ENCODE results near the gene FUT1.
"Not testable (repeated sequence)": the region's sequence is repeated elsewhere in the genome, so short reads cannot be mapped to it uniquely, and the experiment has no call there.

FUT1 gene

DNA sequence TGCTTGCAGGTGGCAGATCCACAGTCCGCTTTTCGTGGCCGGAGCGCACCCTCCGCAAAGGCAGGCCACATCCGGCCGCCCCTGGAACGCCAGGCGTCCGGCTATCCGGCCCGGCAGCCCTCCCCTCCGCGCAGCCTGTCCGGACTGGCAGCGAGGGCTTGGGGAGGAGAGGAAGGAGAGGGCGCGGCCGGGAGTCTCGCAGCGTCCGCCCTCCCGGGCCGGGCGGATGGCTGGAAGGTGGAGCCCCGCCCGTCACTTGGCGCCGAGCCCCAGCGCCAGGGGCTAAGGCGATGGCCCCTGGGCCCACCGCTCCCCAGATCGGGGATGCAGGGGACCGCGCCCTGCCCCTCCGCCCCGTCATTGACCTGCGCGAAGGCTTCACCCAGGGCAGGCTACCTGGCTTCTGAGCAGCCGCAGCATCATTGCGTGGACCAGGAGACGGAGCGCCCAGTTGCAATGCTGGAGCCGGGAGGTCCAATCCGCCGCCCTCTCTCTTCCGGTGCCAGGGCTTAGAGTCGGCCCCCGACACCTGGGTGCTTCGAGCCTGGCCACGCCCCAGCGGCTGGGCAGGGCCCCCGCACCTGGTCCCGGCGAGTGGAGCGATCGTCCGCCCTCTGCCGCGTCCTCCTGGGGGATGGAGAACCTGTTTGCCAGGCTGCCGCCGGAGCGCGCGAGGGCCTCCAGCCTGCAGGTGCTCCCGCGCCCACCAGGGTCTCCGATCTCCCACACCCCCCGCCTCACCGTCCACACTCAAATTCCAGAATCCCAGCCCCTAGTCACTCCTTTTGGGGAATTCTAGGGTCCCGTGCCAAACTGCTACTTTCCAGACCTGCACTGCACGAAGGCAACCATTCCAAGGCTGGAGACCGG is at the start of gene FUT1:
TSS of gene FUT1 (minus strand) at position 146 of the 870 bp plus-strand sequence. CDS start 1,360 bp downstream, outside the sequence.
- peak; percentile 92 for DNase-seq (ENCODE audit: low spot score)

DNA sequence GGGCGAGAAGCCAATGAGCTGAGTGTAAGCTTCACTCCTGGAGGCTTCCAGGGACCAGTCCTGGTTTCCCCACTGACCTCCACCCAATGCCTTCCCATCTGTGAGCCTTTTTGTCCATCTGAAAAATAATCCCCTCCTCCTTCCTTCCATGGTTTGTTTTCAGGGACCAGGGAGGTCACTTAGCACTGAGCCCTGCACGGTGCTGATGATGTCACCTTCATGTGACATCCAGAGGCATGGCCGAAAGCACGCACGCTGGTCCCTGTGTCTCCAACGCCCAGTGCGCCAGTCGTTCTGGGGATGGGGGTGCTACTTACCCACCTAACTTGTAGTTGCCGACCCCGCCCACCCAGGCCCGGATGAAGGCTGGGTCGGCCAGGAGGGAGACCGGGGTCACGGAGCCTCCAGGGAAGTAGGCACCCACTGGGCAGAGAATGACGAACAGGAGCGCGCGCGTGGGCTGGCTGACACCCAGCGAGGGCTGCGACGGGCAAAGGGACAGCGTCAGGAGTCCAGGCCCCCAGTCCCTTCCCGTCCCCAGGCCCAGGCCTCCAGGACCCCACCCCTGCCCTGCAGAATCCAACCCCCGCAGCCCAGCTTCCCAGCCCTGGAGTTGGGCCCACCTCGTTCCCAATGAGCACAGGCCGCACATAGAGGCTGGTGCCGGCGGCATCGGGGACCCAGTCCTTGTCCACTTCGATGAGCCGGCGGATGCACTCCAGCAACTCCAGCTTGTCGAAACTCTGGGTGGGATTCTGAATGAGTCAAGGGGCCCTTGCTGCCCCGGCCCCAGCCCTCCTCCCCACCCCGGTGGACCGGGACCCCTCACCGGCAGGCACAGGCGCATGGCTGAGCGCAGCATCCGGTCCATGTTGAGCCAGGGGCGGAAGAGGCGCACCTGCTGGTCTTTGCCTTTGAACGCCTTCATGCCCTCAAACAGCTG is 47.2 kb upstream of the FUT1 start:
- peak; percentile 7 for DNase-seq (ENCODE audit: low spot score)

DNA sequence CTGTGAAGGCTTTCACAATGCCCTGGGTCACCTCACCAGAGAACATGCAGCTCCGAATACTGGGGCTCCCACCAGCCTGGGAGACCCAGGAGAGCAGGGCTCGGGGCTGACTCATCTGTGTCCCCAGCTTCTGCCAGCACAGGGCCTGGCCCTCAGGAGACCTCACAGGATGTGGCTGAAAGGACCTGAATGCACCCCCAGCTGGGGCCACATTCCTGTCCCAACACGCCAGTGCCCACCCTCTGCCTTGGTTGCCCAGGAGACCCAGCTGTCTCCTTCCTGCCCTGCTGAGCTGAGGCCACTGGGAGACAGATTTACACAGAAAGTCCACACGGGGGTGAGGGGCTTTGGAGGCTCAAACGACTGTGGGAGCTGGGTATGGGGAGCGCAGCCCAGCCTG is 46.5 kb upstream of the FUT1 start:
- DNase-seq (ENCODE audit: low spot score) = peak; percentile 49

- DNase-seq (ENCODE audit: low spot score) = no peak
Measured at GRCh38 chr19:48797103-48797502, 44.7 kb upstream of the FUT1 start.

DNA sequence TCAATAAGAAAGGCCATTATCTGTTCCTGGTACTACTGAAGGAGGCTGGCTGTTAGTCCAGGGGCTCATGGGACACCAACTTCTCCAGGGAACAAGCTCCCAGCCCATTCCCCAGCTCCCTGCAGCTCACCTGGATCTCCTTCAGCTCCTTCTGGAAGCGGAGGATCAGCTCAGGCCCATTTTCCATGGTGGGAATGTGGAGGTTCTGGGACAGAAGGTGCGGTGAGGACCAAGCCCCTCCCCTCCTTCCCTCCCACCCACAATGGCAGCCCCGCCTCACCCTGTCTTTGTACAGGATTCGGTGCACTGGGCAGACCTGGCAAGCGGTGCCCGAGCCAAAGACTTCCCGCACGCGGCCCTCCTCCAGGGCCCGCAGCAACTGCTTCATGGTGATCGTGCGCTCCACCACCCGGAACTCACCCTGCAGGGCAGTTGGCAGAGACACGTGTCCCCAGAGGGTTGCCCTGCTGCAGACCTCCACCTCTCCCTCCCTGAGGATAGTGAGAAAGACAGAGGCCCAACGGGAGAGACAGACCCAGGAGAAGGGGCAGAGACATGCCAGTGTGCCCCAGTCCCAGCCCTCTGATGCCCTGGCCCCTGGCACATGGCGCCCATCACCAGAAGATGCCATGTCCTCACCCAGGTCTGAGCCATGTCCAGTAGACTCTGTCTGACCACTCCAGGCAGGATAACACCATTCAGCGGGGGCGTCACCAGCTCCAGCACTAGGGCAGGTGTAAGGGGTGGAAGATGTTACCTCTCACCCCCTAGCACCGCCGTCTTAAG is 44.0 kb upstream of the FUT1 start:
- DNase-seq (ENCODE audit: low spot score) = no peak

- DNase-seq (ENCODE audit: low spot score) = no peak
Measured at GRCh38 chr19:48795685-48796070, 43.2 kb upstream of the FUT1 start.

DNA sequence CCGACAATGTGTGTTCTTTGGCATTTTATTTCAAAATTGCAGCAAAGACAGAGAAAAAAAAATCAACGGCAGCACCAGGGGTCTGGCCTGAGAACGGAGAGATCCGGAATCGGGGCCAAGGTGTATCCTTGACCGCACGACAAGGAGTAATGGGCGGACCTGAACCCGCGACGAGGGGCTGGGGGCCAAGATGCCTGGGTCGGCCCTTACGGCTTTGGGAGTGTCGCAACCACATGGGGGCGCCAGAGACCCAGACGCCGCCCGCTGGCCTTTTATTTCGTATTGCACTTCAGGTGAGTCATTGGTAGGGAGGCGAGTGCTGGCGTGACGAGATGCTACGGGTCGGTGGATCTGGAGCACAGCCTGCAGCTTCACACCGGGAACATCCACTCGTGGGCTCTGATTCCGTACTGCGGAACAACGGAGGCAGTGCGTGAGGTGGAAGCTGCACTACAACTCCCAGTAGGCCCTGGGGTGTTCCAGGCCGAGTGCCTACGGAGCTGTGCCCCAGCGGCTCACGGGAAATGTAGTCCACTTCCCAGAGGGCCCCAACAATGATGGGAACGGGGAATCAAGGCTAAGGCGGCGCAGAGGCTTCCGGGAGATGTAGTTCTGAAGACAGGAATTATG is 42.7 kb upstream of the FUT1 start:
- DNase-seq (ENCODE audit: low spot score) = peak; percentile 95

DNA sequence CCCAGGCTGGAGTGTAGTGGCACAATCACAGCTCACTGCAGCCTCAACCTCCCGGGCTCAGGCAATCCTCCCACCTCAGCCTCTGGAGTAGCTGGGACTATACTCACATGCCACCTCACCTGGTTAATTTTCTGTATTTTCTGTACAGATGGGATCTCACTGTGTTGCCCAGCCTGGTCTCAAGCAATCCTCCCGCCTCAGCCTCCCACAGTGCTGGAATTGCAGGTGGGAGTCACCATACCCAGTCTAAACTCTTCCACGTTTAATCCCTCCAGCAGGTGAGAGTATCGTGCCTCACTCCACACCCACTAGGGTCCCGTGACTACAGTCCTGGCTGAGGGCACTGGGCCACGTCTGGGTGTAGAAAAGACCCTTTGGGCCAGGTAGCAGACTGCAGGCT is 41.9 kb upstream of the FUT1 start:
- DNase-seq (ENCODE audit: low spot score) = no peak

- DNase-seq (ENCODE audit: low spot score) = no peak
Measured at GRCh38 chr19:48793271-48793670, 40.8 kb upstream of the FUT1 start.

- not testable (repeated sequence) for DNase-seq (ENCODE audit: low spot score)
Measured at GRCh38 chr19:48787331-48787730, 34.9 kb upstream of the FUT1 start.

GRCh38 chr19:48786422-48786821 is 34.0 kb upstream of the FUT1 start:
- DNase-seq (ENCODE audit: low spot score) = not testable (repeated sequence)

GRCh38 chr19:48784527-48784926 is 32.1 kb upstream of the FUT1 start:
- DNase-seq (ENCODE audit: low spot score) = no peak

- DNase-seq (ENCODE audit: low spot score) = no peak
Measured at GRCh38 chr19:48780631-48781391, 28.4 kb upstream of the FUT1 start.

DNA sequence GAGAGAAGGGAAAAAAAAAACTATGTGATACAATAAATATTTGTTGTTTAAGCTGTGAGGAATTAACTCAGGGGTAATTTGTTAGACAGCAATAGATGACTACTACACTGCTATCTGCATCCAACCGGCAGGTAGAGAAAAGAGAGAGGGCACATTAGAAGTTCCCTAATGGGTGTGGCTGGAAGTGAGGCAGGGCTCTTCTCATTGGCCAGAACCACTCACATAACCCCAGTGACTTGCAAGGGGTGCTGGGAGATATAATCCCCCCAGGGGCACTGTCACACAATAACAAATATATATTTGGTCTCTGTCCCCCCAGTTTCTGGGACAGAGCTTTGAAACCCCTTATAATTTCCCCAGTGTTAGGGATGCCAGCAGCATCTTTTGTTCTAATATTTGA is 27.2 kb upstream of the FUT1 start:
- DNase-seq (ENCODE audit: low spot score) = no peak

DNA sequence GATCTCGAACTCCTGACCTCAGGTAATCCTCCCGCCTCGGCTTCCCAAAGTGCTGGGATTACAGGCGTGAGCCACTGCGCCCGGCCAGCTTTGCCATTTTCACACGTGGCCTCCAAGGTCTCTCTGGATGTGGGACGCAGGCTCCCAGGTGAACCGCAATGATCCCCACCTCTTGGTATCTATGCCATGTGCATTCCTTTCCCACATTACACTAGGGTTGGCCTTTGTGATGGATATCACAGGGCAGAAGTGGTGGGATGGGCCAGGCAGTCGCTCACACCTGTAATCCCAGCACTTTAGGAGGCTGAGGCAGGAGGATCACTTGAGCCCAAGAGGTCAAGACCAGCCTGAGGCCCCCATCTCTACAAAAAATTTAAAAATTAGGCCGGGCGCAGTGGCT is 25.3 kb upstream of the FUT1 start:
- DNase-seq (ENCODE audit: low spot score) = no peak

DNA sequence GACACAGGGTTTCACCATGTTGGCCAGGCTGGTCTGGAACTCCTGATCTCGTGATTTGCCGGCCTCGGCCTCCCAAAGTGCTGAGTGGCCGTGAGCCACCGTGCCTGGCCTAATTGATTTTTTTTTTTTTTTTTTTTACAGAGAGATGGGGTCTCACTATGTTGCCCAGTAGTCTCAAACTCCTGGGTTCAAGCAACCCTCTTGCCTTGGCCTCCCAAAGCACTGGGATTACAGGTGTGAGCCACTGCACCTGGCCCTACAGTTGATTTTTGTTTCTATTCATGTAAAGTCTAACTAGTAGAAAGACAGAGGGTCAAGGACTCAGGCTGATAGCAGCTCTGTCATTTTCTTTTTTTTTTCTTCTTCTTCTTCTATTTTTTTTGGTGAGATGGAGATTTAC is 24.7 kb upstream of the FUT1 start:
- DNase-seq (ENCODE audit: low spot score) = no peak

DNA sequence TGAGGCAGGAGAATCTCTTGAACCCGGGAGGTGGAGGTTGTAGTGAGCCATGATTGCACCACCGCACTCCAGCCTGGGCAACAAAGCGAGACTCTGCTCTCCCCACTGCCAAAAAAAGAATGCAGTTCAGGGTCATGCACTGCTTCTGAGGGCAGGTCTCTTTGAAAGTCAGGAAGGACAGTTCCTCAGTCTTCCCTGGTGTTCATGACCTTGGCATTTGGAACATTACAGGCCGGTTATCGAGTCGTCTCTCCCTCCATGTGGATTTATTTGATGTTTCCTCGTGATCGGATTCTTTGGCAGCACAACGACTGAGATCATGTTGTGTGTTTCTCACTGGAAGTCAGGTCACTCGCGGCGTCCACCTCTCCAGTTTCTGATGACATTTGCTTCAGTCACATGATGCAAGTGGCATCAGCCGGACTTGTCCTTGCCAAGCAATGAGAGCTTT is 20.1 kb upstream of the FUT1 start:
- DNase-seq (ENCODE audit: low spot score) = no peak

GRCh38 chr19:48770734-48771472 is 18.5 kb upstream of the FUT1 start:
- peak; percentile 45 for DNase-seq (ENCODE audit: low spot score)

DNA sequence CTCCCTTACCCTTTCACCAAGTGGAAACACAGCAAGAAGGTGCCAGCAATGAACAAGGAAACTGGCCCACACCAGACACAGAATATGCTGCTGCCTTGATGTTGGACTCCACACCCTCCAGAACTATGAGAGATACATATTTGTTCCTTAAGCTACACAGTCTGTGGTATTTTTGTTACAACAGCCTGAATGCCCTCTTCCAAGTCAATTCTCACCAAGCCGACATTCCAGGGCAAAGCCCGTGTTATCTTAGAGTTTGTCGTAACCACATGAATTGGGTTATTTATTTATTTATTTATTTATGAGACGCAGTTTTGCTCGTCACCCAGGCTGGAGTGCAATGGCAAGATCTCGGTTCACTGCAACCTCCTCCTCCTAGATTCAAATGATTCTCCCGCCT is 17.8 kb upstream of the FUT1 start:
- DNase-seq (ENCODE audit: low spot score) = no peak

Data from iPS-NIHi11 (cell line).